COLO668 (cell line): ENCODE results near the gene WBP2.
"Not testable (repeated sequence)": the region's sequence is repeated elsewhere in the genome, so short reads cannot be mapped to it uniquely, and the experiment has no call there.

Source experiments
- DNase-seq: peaks from one replicate; lab custom pipeline; 2025; ENCODE audit not compliant: unreplicated experiment; lab: John Stamatoyannopoulos, UW

WBP2 gene

DNA sequence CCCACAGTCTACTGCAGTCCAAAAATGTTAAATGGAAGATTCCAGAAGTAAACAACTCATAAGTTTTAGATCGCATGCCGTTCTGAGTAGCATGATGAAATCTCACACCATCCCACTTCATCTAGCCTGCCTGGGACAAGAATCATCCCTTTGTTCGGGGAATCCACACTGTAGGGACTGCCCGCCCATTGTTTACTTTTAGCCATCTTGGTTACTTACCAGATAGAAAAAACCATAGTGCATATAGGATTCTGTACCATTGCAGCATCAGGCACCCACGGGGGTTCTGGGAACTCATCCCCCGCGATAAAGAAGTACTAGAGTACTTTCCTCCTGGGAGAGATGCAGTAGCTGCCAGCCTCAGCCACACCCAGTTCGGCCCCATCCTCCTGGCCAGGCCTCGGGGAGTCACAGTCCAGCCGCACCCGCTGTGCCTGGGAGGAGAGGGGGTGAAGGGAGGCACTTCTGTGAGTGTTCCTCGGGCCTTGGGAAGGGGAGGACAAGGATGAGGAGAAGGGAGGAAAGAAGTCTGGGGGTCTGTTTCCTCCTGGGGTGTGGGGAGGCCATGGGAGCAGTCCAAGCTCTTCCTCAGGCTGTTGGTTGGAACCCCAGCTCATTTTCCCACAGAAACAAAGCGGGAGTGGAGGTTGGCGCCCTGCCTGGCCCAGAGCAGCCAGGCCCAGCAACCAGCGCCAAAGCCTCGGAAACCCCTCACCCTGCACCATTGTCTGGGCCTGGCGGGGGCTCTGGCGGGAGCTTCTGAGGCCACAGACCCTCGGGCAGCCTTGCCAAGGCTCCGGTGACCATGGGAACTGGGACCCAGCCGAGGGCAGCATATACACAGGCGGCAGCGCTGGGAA, 14.4 kb upstream of the WBP2 start:
- no peak for DNase-seq

DNA sequence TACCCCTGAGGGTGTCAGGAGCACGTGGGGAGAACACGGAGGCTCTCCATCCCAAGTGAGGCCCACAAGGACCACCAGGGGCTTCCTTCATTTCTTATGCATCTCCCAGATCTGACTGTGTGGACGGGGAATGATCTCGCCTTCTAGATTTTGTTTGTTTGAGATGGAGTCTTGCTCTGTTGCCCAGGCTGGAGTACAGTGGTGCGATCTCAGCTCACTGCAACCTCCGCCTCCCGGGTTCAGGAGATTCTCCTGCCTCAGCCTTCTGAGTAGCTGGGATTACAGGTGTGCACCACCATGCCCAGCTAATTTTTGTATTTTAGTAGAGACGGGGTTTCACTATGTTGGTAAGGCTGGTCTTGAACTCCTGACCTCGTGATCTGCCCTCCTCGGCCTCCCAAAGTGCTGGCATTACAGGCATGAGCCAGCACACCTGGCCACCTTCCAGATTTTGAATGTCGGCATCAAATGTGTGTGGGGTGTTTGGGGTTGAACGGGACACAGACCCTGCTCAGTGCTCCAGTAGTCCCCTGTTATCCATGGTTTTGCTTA, 13.7 kb upstream of the WBP2 start:
- not testable (repeated sequence) for DNase-seq

DNA sequence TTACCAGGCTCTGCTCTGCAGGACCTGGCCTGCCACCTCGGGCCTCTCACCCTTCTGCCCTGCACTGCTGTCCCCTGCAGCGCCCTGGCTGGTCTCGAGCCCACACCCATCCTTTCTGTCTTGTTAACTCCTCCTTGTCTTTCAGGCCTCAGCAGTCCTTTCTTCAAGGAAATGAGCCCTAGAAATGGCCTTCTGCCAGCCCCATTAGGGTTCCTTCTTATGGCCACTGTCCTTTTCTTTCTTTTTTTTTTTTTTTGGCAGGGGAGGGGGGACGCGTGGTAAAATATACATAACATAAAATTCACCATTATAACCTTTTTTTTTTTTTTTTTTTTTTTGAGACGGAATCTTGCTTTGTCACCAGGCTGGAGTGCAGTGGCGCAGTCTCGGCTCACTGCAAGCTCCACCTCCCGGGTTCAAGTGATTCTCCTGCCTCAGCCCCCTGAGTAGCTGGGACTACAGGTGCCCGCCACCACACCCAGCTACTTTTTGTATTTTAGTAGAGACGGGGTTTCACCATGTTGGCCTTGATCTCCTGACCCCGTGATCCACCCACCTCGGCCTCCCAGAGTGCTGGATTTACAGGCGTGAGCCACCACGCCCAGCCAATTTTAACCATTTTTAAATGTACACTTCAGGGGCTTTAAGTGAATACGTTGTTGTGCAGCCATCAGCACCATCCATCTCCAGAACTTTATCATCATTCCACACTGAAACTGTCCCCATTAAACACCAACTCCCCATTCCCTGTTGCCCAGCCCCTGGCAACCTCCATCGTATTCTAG, 10.5 kb upstream of the WBP2 start:
- DNase-seq: not testable (repeated sequence)

DNA sequence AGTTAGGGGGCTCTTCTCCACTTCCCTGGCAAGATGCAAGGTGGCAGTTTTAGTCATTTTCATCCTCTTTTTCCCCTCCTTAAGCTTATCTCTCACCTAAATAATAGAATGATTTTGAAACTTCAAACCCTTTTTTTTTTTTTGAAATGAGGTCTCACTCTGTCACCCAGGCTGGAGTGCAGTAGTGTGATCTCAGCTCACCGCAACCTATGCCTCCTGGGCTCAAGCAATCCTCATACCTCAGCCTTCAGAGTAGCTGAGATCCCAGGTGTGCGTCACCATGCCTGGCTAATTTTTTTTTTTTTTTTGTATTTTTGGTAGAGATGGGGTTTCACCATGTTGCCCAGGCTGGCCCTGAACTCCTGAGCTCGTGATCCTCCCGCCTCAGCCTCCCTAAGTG, 9.8 kb upstream of the WBP2 start:
- not testable (repeated sequence) for DNase-seq

DNA sequence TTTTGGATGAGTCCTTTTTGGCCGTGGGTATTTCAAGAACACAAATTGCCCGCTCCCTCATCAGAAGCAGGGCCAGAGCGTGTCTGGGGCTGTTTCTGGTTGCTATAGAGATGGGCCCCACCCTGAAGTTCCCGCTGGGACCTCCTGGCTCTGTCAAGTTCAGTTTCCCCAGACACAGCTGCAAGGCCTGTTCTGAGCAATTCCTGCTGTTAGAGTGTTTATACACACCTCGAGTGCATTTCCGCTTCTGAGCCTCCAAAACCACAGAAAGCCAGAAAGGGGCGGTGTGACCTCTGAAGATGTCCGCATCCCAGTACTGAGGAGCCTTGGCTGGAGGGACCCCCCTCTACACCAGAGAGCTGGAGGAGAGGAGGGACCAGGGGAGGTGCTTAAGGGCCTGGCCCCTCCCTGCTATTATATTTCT, 9.3 kb upstream of the WBP2 start:
- DNase-seq: no peak

DNA sequence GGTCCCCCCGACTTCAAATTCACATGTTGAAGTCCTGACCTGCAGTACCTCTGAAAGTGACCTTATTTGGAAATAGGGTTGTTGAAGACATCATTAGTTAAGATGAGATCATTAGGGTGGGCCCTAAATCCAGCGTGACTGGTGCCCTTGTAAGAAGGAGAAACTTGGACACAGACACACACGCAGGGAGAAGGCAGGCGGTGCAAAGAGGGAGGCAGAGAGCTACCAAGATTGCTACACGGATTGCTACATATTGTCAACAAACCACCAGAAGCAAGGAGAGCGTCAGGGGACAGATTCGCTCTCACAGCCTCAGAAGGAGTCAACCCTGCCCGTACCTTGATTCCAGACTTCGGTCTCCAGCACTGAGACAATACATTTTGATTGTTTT, 6.8 kb upstream of the WBP2 start:
- DNase-seq: no peak

DNA sequence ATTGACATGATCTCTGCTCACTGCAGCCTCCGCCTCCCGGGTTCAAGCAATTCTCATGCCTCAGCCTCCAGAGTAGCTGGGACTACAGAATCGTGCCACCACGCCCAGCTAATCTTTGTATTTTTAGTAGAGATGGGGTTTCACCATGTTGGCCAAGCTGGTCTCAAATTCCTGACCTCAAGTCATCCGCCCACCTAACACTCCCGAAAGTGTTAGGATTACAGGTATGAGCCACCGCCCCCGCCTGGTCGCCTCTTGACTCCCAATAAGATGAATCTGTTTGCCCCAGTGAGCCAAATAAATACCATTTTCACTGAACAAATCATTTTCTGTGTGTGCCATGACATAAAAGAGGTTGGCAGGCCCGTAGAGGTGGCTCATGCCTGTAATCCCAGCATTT, 4.2 kb upstream of the WBP2 start:
- DNase-seq: not testable (repeated sequence)

DNA sequence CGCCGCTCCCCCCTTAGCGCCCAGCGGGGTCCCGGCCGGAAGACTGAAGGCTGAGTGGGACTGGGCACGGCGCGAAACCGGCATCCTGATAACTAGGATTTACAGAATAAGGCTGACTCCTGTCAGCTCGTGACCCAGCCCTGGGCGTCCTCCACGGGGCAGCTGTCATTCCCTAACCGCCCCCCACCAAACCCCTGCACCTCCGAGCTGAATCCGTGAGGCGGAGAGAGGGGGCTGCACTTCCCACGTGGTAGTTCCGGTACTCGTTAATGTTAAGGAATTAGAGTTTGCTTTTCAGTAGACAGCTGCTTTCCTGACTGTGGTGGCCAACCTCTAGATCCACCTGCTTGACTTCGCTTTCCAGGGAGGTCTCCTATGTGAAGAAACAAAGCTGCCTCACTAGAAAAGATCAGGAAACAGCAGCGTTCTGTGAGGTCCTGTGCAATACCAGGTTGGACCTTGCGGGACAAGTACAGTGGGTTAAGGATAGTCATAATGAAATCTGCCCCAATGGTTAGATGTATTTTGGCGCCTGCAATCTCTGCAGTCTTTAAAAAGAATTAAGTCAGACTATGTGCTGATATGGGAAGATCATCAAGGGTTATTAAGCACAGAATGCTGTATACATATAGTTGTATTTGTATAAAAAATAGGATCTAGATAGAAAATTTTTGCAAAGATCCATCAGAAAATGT, 1.1 kb upstream of the WBP2 start:
- no peak for DNase-seq

DNA sequence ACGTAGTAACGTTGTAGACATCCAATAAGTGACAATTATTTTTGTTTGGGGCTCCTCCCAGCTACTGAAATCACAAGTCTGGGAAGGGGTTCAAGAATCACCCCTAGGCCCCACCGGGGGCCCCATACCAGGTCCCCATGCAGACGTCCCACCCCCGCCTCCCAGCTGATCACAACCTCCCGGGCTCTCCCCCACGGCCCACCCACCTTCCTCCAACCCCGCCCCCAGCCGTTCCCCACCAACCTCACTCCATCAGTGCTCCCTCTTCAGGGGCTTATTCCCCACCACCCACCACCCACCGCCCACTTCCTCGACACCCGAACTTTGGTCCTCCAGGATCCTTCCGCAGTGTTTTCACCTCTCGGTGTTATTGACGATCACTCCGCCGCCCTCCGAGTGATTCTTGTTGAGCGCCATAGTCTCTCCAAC, 240 bp downstream of the WBP2 start:
- no peak for DNase-seq

DNA sequence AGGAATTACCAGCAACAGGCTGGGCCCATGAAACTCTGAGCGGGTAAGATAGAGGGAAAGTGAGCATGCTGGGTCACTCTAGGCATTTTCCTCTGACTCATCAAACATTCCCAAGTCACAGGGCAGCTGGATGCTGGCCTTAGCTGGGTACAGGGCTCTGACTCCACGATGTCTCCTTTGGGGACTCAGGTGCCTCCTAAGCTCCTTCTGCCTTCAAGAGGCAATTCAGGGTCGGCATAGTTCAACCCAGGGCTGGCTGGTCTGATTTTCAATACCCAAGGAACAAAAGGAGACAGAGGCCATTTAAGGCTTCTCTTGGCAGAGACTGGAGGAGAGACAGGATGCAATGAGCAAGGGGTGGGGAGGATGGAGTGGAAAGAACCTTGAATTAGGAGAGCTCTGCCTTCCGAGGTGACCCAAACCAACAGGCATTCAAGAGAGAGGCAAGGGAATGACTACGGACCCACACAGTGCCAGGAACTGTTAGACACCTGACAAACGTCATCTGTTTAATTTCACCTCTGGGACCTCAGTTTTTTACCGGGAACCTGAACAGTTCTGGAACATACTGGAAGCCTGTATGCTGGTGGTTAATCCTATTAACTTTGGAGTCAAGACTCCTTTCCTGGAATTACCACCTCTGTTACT, 910 bp downstream of the WBP2 start:
- no peak for DNase-seq

DNA sequence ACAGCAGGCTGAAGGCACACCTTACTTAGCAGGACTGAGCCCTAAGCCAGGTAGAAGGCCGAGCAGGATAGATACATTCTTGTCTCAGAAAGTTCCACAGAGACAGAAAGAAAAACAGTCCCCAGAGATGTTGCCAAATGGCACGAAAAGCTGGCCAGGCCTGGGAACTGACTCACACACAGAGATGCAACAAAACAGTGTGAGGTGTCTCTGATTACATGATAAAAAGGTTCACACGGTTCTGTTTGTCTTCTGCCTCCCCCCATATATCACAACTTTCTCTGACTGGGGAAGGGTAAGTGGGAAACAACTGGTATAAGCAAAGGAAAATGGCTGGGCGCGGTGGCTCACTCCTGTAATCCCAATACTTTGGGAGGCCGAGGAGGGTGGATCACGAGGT, 1.7 kb downstream of the WBP2 start:
- DNase-seq: no peak

DNA sequence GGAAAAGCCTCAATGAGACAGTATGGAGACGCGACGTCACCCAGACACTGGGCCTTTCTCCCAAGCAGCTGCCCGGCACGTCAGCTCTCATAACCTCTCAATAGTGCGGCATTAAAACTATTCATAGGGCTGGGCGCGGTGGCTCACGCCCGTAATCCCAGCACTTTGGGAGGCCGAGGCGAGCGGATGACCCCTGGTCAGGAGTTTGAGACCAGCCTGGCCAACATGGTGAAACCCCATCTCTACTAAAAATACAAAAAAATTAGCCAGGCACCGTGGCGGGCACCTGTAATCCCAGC, 3.5 kb downstream of the WBP2 start:
- DNase-seq: not testable (repeated sequence)

DNA sequence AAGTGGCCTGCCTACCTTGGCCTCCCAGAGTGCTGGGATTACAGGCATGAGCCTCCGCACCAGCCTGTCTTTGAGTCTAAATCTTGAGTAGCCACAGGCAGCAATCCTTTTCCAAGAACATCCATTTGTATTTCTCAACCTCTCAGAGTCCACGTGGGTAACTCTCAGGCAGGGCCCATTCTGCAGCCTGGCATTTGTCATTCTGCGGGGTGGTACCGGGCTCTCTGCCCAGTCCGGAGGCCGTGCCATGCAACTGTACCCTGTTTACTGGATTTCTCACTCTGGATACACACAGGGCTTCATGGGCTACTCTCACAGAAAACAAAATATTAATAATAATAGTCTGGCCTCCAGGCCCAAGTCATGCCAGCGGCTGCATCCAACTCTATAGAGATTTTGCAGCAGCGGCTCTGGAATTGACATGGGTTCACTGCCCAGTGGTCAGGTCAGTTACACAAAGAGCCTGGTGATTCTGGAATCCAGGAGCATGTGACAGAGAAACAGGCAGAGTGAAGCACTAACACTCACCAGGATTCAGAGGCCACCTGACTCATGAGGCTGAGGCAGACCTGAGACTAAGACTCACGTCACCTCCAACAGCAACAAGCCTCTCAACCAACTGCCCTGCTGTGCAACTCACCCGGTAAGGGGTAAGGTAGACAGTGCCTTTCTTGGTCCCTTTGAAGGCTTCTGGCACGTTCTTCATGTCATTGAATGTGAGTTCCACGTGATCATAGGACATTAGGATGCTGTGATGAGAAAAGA, 4.0 kb downstream of the WBP2 start:
- DNase-seq: no peak

DNA sequence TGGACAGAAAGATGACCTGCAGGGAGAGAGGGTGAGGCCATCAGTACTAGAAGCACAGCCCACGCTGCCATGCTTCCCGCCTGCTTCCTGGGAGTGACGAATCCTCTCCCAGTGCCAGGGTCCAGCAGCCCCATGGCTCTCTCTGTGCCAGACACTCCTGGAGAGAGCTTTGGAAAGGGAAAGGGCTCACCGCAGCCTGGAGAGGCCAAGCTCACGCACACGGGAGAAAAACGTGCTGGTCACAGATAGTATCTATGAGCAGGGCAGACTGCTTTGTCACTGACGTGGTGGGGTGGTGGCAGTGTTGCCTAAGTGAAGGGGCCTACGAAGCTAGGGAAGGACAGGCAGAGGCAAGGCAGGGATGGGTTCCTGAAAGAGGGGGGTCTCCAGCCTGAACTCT, 5.4 kb downstream of the WBP2 start:
- no peak for DNase-seq

DNA sequence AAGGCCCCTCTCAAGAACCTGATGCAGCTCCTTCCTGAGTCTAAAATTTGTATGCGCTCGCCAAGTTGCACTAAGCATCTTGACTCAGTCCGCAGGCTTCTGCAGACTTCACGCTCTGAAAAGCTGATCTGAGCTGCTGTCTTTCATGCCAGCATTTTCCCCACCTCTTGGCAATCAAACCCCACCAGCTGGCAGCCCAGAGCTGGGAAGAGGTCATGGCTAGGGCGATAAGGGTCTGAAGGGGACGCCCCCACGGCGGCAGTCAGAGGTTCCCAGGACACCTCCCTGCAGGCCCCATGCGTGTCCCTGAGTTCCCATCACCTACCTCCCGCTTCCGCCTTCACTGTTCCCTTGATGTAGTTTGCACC, 5.9 kb downstream of the WBP2 start:
- DNase-seq: no peak

DNA sequence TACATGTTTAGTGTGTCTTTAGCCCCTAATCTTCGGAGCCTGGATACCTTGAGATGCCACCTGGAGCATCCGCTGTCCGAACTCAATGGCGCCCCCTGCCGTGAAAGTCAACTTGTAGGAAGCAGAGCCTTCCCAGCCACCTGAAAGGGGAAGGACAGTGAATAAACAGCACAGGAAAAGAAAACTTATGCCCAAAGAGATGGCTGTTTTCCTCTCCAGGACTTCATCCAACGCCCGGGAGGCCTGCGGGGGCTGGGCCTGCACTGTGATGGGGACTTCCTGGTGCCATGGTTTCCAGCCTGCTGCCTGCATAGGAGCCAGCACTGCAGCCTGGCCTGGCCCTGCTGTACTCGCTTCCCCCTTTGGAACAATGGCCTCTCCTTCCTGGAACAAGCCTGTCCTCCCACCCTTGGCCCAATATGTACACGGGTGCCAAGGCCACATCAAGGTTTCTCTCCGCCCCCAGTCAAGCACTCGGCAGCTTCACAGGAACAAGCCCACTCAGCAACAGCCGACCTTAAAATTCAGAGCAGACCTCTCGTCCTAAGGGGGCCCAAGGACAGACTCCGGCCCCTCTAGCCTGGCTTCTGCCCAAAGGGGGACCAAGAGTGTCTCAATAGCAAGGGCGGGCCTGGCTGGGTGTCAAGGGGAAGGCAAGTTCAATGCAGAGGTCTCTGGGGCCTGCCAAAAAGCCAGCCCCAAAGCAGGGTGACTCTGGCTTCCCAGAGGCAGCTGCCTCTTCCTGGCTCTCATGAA, 6.4 kb downstream of the WBP2 start:
- peak; percentile 69 for DNase-seq

DNA sequence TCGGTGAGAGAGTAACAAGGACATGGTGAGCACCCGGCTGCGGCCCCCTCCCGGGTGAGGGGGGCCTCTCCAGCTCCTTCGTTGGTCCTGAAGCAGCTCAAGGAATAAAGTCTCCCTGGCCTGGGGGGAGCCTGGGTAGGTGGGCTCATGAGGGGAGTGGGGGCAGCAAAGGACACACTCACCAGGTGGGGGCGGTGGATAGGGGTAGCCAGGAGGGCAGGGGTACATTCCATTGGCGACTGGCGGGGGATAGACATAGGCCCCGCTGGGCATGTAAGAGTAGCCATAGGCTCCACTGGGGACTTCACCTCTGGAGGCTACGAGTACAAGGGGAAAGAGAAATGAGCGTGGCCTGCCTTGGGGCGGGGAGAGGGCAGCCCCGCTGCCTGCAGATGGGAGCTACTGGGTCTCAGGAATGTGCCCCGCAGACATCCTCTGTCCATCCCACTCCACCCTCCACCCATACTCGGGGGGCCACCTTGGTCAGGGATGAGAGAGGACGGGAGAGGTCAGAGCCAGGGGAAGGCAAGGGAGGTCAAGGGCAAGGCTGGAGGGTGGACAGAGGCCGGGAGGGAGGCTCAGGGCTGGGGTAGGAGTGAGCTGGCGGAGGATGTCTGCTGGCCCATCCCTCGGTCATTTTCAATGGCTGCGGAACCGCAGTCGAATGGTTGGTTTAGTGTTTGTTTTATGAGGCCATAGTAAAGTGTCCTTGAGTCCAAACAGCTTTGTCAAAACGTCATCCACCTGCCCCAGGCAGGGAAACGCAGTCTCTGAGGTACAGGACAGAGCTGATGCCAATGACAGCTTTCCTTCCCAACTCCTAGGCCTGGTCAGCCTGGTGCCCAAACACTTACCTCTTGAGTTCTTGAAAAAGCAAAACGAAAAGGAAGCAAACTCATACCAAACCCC, 7.3 kb downstream of the WBP2 start:
- DNase-seq: no peak

DNA sequence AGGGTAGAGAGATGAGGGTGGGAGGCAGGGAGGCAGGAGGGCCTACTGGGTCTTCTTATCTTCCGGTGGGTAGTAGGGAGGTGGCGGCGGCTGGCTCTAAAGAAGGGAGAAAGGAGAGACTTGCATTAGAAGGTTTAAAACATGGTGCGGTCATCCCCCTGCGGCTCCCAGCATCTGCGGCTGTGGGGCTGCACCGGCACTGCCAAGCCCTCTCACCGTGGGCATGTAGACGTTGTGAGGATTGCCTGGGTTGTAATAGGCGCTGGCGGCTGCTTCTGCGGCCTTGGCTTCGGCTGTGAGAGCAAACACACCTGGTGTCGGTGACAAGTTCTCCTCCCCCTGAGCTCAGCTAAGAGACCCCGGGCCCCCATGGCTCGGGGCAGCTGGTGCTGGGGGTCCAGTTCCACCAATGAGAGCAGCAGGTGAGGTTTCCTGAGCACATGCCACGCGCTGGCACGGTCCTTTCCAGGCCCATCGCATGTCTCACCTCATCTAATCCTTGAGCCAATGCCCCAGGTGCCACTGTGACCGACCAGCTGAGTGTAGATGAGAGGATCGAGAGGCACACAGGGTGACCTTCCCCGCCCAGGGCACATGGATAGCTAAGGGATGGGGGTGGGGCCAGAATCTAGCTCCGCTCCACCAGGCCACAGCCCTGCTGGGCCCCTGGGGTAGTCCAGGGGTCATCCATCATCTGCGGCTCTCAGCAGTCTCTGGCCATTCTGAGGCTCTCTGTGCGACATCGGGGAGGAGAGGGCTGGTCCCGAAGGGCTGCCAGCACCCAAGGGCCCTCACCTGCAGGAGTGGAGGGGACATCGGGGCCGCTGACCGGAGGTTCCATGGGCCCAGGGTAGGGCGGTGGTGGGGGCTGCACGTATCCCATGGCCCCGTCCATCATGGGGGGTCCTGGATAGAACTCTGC, 8.2 kb downstream of the WBP2 start:
- DNase-seq: no peak
